Measurements from ENCODE around the gene PLA2G3. TPM values are rescaled to one million over a fixed set of nuclear protein-coding genes. Genes with fewer than 3 reads are reported as not detected.

The PLA2G3 gene
- total RNA-seq, 1 experiment from 2014 or later, result 18.3 TPM

GRCh38 chr22:31091106-31091975 lies 49.0 kb downstream of the PLA2G3 start:
- H3K4me3 Mint-ChIP-seq, result no peak overlapping the region
- DNase-seq (ENCODE audit: low spot score) (no peak), ATAC-seq (no peak; the same call in 1 of the 2 replicates)
- no peaks in the 10 kb centered on the region for H3K36me3 Mint-ChIP-seq
- no peaks in the 10 kb centered on the region for H3K4me1 Mint-ChIP-seq
- ChIA-PET POLR2A (no interaction called here), CTCF (interaction anchor here (1.0 to 21.8 kb wide), 2 partner anchors 14 to 43 kb away, joined by 3 to 363 read pairs; partner anchors contain the start of gene SELENOM)
- no peaks in the 10 kb centered on the region for H3K9me3 Mint-ChIP-seq
- no peaks in the 10 kb centered on the region for H3K27me3 Mint-ChIP-seq (ENCODE audit: low read depth)
- H3K27ac Mint-ChIP-seq, result no peak overlapping the region
- TF ChIP-seq MYBL2 (CRISPR knock-in tag; IDR thresholded peaks at IDR 0.05), result no peak
- no peak for TF ChIP-seq NR1H2 (CRISPR knock-in tag; IDR thresholded peaks at IDR 0.05)
- no peak for TF ChIP-seq ELF4 (CRISPR knock-in tag; IDR thresholded peaks at IDR 0.05; ENCODE audit: low read depth)
- TF ChIP-seq NR3C1 (CRISPR knock-in tag; conservative IDR thresholded peaks at IDR 0.05; ENCODE audit: low read depth), result no peak
- no peak for TF ChIP-seq OVOL2 (CRISPR knock-in tag; IDR thresholded peaks at IDR 0.05; ENCODE audit: borderline replicate concordance)
- TF ChIP-seq MAX (CRISPR knock-in tag; IDR thresholded peaks at IDR 0.05), result no peak
- no peak for TF ChIP-seq STAT6 (CRISPR knock-in tag; conservative IDR thresholded peaks at IDR 0.05; ENCODE audit: low read depth)
- TF ChIP-seq E2F1 (CRISPR knock-in tag; IDR thresholded peaks at IDR 0.05), result no peak
- TF ChIP-seq JAZF1 (CRISPR knock-in tag; IDR thresholded peaks at IDR 0.05), result no peak
- TF ChIP-seq IRF1 (CRISPR knock-in tag; IDR thresholded peaks at IDR 0.05), result no peak
- no peak for TF ChIP-seq HMGA2 (CRISPR knock-in tag; IDR thresholded peaks at IDR 0.05)
- no peak for TF ChIP-seq ZNF396 (CRISPR knock-in tag; IDR thresholded peaks at IDR 0.05; ENCODE audit: borderline replicate concordance)
- TF ChIP-seq FOXJ3 (CRISPR knock-in tag; IDR thresholded peaks at IDR 0.05; ENCODE audit: borderline replicate concordance), result no peak
- TF ChIP-seq RELA (CRISPR knock-in tag; IDR thresholded peaks at IDR 0.05; ENCODE audit: borderline replicate concordance), result no peak
- no peak for TF ChIP-seq TEAD1 (CRISPR knock-in tag; IDR thresholded peaks at IDR 0.05)
- TF ChIP-seq TEAD4 (CRISPR knock-in tag; IDR thresholded peaks at IDR 0.05), result no peak
- no peak for TF ChIP-seq CBFB (CRISPR knock-in tag; IDR thresholded peaks at IDR 0.05; ENCODE audit: low read depth)
- TF ChIP-seq GTF2I (CRISPR knock-in tag; conservative IDR thresholded peaks at IDR 0.05), result no peak
- TF ChIP-seq TCF7 (CRISPR knock-in tag; IDR thresholded peaks at IDR 0.05; ENCODE audit: low read depth), result no peak
- no peak for TF ChIP-seq ZNF121 (CRISPR knock-in tag; IDR thresholded peaks at IDR 0.05)

Data from WTC11 (cell line).